Panc1 (cell line): ENCODE results near the gene MPND. TPM values are rescaled to one million over a fixed set of nuclear protein-coding genes. Genes with fewer than 3 reads are reported as not detected.

Source experiments
- ATAC-seq: fragments of 200-7000 bp; cut with Tn5 transposase; 2 replicates; pipeline ENCODE4 v1.9.1; 2020; ENCODE audit warnings: mild to moderate bottlenecking, moderate library complexity
- BruUV-seq: library from RNA; stranded (reverse); fragments of 400-500 nt; replicated peaks from 2 replicates; lab custom pipeline; 2021; lab: Mats Ljungman, UMichigan
- CTCF ChIA-PET: fragments of 300-600 bp; sonication (Branson Sonifier 250); formaldehyde crosslinking; loops from one replicate; lab custom pipeline; 2022; ENCODE audit warnings: antibody characterized with exemption; lab: Charles Lee
- POLR2A ChIA-PET: fragments of 300-600 bp; sonication (Branson Sonifier 250); formaldehyde crosslinking; loops from one replicate; lab custom pipeline; 2022; ENCODE audit warnings: antibody characterized with exemption; lab: Charles Lee
- DNase-seq: peaks from one replicate; pipeline ENCODE4 v3.0.0-alpha.2; 2010; ENCODE audit warnings: low read depth, low spot score
- H3K27ac ChIP-seq: 2 replicates; pipeline ENCODE4 v1.5.1; 2011; ENCODE audit warnings: mild to moderate bottlenecking, low read length, inconsistent platforms
- H3K27me3 ChIP-seq: fragments of 200-500 bp; sonication (Bioruptor generic); 2 replicates; pipeline ENCODE4 v1.6.0; 2014; ENCODE audit warnings: low read length, inconsistent platforms; ENCODE audit not compliant: control insufficient read depth, insufficient read depth
- H3K36me3 ChIP-seq: fragments of 200-500 bp; sonication (Bioruptor generic); 2 replicates; pipeline ENCODE4 v1.5.1; 2014; ENCODE audit warnings: inconsistent platforms, mild to moderate bottlenecking, low read length, moderate library complexity; ENCODE audit not compliant: control insufficient read depth, insufficient read depth
- H3K4me1 ChIP-seq: 2 replicates; pipeline ENCODE4 v1.5.1; 2011; ENCODE audit warnings: inconsistent platforms, mild to moderate bottlenecking, low read length, moderate library complexity; ENCODE audit not compliant: control insufficient read depth, insufficient read depth
- H3K4me3 ChIP-seq, 2 experiments: 2 replicates each; pipeline ENCODE4 v1.5.1; 2011 to 2012; ENCODE audit warnings: low read depth in 2 of 2, low read length in 2 of 2, mild to moderate bottlenecking in 2 of 2, inconsistent platforms in 1 of 2, moderate library complexity in 1 of 2
- H3K9me3 ChIP-seq: fragments of 200-500 bp; sonication (Bioruptor generic); 2 replicates; pipeline ENCODE4 v1.5.1; 2014; ENCODE audit warnings: low read depth, mild to moderate bottlenecking, inconsistent platforms, low read length, moderate library complexity; ENCODE audit not compliant: control insufficient read depth, insufficient read depth
- CTCF ChIP-seq: fragments of 450-650 bp; IDR thresholded peaks from 2 replicates; pipeline ENCODE4 v1.5.1; 2017; ENCODE audit warnings: mild to moderate bottlenecking
- POLR2AphosphoS5 ChIP-seq: IDR thresholded peaks from 2 replicates; pipeline ENCODE4 v1.6.1; 2012; ENCODE audit warnings: mild to moderate bottlenecking, low read depth, low read length, moderate library complexity
- REST ChIP-seq, 2 experiments: IDR thresholded peaks; 2 replicates each; pipeline ENCODE4 v1.6.1; 2011 to 2012; ENCODE audit warnings: low read depth in 2 of 2, control low read depth in 1 of 2, low read length in 1 of 2, mild to moderate bottlenecking in 1 of 2, moderate library complexity in 1 of 2; ENCODE audit not compliant: insufficient read depth in 1 of 2
- SIN3A ChIP-seq: IDR thresholded peaks from 2 replicates; pipeline ENCODE4 v1.6.1; 2012; ENCODE audit warnings: low read depth, mild to moderate bottlenecking, low read length, moderate library complexity, borderline replicate concordance; ENCODE audit not compliant: insufficient read depth
- TCF7L2 ChIP-seq: IDR thresholded peaks from 2 replicates; pipeline ENCODE4 v1.6.1; 2011; ENCODE audit warnings: mild to moderate bottlenecking, low read depth, low read length, inconsistent platforms
- in situ Hi-C: cut with HindIII; loops from 2 replicates; pipeline ENCODE4 v1.10.0; 2016; ENCODE audit warnings: low sequenced_read_pairs, low pct_unique_long_range_greater_than_20kb
- intact Hi-C: fragments of 100-400 bp; cut with micrococcal nuclease; formaldehyde crosslinking; loops from one replicate; pipeline ENCODE4 v1.10.0; 2022; ENCODE audit not compliant: unreplicated experiment
- total RNA-seq: library from RNA; stranded (reverse); gene quantifications from one replicate; pipeline ENCODE4 v1.2.1, GENCODE V29; 2021; ENCODE audit not compliant: unreplicated experiment

The MPND gene
- total RNA-seq, 1 experiment from 2014 or later: 22.9 TPM

- intact Hi-C loops: loop anchor here (5.0 kb wide), 1 partner anchor 33 kb away; the partner anchor contains the start of genes CHAF1A and SH3GL1
- Histone ChIP-seq H3K4me3 (peak overlapping the region in 1 of 2 experiments; percentile 14; a peak in 1 of 4 replicates), H3K27ac (peak overlapping the region; percentile 92), H3K36me3 (no peaks in the 10 kb centered on the region), H3K4me1 (peaks cover 62% of the 10 kb centered on the region), H3K9me3 (no peaks in the 10 kb centered on the region), H3K27me3 (no peaks in the 10 kb centered on the region)
- ATAC-seq (peak; percentile 37), DNase-seq (no peak)
- no peak for TF ChIP-seq SIN3A
- no TSS peak for BruUV-seq
- ChIA-PET POLR2A (interaction anchor here (0.7 kb wide), 1 partner anchor 10 kb away, joined by 4 read pairs; no protein-coding TSS in a partner anchor), CTCF (no interaction called here)
- in situ Hi-C loops: no loop called here
Measured at GRCh38 chr19:4369109-4369887, 25.9 kb downstream of the MPND start.

DNA sequence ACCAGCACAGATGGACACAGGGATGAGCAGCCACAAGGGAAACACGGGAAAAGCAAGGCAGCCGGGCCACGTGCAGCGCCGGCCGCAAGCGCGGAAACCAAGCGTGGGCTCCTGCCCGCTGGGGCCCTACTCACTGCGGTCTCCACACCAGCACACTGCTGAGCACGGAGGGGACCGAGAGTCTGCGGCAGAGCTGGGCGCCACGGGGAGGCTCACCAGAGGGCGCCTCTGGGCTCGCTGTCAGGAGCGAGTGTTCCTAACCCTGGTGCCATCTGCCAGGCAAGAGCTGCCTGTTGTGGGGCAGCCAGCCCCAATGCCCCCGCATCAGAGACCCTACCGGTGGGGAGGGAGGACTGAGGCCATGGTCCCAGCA lies 26.5 kb downstream of the MPND start:
- no peak for TF ChIP-seq SIN3A
- peak; percentile 81 for TF ChIP-seq CTCF
- Histone ChIP-seq H3K27me3 (no peaks in the 10 kb centered on the region), H3K9me3 (no peaks in the 10 kb centered on the region), H3K36me3 (no peaks in the 10 kb centered on the region), H3K4me1 (peaks cover 67% of the 10 kb centered on the region), H3K27ac (peak overlapping the region; percentile 92), H3K4me3 (peak overlapping the region in 1 of 2 experiments; percentile 14; a peak in 1 of 4 replicates)
- DNase-seq (no peak), ATAC-seq (peak; percentile 65)
- no TSS peak for BruUV-seq
- intact Hi-C loops: loop anchor here (5.0 kb wide), 1 partner anchor 32 kb away; the partner anchor contains the start of genes CHAF1A and SH3GL1
- in situ Hi-C loops: no loop called here
- ChIA-PET POLR2A (no interaction called here), CTCF (no interaction called here)

GRCh38 chr19:4370418-4371041 lies 27.2 kb downstream of the MPND start:
- no peaks in the 10 kb centered on the region for H3K36me3 ChIP-seq
- intact Hi-C loops: no loop called here
- no TSS peak for BruUV-seq
- peak overlapping the region; percentile 92 for H3K27ac ChIP-seq
- DNase-seq (no peak), ATAC-seq (no peak)
- no peaks in the 10 kb centered on the region for H3K9me3 ChIP-seq
- H3K4me1 ChIP-seq: peaks cover 74% of the 10 kb centered on the region
- ChIA-PET CTCF (no interaction called here), POLR2A (no interaction called here)
- no peaks in the 10 kb centered on the region for H3K27me3 ChIP-seq
- TF ChIP-seq SIN3A (no peak), REST (IDR thresholded peaks at IDR 0.05; ENCODE audit: insufficient read depth in 1 of 2, low read depth in 2 of 2, low read length in 1 of 2) (no peak), TCF7L2 (no peak), CTCF (no peak), POLR2AphosphoS5 (no peak)
- no peak overlapping the region for H3K4me3 ChIP-seq
- in situ Hi-C loops: no loop called here
